Right atrium auricular region (tissue), 2 donors: ENCODE results near the gene OS9. TPM values are rescaled to one million over a fixed set of nuclear protein-coding genes. Genes with fewer than 3 reads are reported as not detected.

ENCODE experiments used
- DNase-seq: peaks from one replicate; pipeline ENCODE4 v3.0.0-alpha.2; 2019; ENCODE audit warnings: low spot score
- H3K27ac ChIP-seq, 2 donors: fragments of 200-600 bp; sonication (generic); 1 replicate in 1 of 2; 2 replicates in 1 of 2; pipeline ENCODE4 v1.5.1; 2016 to 2019
- H3K27me3 ChIP-seq, 2 donors: fragments of 200-600 bp; sonication (generic); one replicate each; pipeline versions ENCODE4 v1.5.1 to v1.6.0; 2017 to 2019
- H3K36me3 ChIP-seq: fragments of 200-600 bp; sonication (generic); one replicate; pipeline ENCODE4 v1.5.1; 2016
- H3K4me1 ChIP-seq, 2 donors: fragments of 200-600 bp; sonication (generic); one replicate each; pipeline versions ENCODE4 v1.5.1 to v1.6.0; 2017 to 2019
- H3K4me3 ChIP-seq, 2 donors: fragments of 200-600 bp; sonication (generic); 1 replicate in 1 of 2; 2 replicates in 1 of 2; pipeline ENCODE4 v1.5.1; 2017 to 2019; ENCODE audit warnings: mild to moderate bottlenecking in 1 of 2, moderate library complexity in 1 of 2
- H3K9me3 ChIP-seq, 2 donors: fragments of 200-600 bp; sonication (generic); one replicate each; pipeline ENCODE4 v1.5.1; 2019
- CTCF ChIP-seq, 2 donors: fragments of 200-600 bp; sonication (generic); IDR thresholded peaks; one replicate each; pipeline ENCODE4 v1.5.1; 2019; ENCODE audit warnings: antibody characterized with exemption in 2 of 2
- total RNA-seq, 2 donors: library from RNA; depleted of rRNA; stranded (reverse); fragments of >200 nt; gene quantifications; one replicate each; pipeline ENCODE4 v1.1.0, GENCODE V29; 2016

Gene OS9
- total RNA-seq, 2 donors from 2014 or later = 161 to 173 TPM

GRCh38 chr12:57732270-57732669, 38.3 kb downstream of the OS9 start:
- Histone ChIP-seq H3K36me3 (no peaks in the 10 kb centered on the region), H3K27ac (no peak overlapping the region), H3K9me3 (no peaks in the 10 kb centered on the region), H3K4me3 (no peak overlapping the region), H3K27me3 (peaks cover 8 to 11% of the 10 kb centered on the region in 2 donors), H3K4me1 (peaks cover 0 to 30% of the 10 kb centered on the region in 2 donors)
- no peak for TF ChIP-seq CTCF (IDR thresholded peaks at IDR 0.05)
- DNase-seq = no peak

GRCh38 chr12:57732726-57733593, 39.0 kb downstream of the OS9 start:
- no peaks in the 10 kb centered on the region for H3K9me3 ChIP-seq
- TF ChIP-seq CTCF (IDR thresholded peaks at IDR 0.05) = no peak
- H3K4me3 ChIP-seq = no peak overlapping the region
- peaks cover 8 to 18% of the 10 kb centered on the region in 2 donors for H3K27me3 ChIP-seq
- peaks cover 0 to 30% of the 10 kb centered on the region in 2 donors for H3K4me1 ChIP-seq
- DNase-seq = no peak
- H3K36me3 ChIP-seq = no peaks in the 10 kb centered on the region
- H3K27ac ChIP-seq = no peak overlapping the region

- no peaks in the 10 kb centered on the region for H3K9me3 ChIP-seq
- peaks cover 0 to 39% of the 10 kb centered on the region in 2 donors for H3K4me1 ChIP-seq
- no peak for DNase-seq
- peaks cover 15 to 27% of the 10 kb centered on the region in 2 donors for H3K27me3 ChIP-seq
- H3K27ac ChIP-seq = no peak overlapping the region
- no peaks in the 10 kb centered on the region for H3K36me3 ChIP-seq
- no peak for TF ChIP-seq CTCF (IDR thresholded peaks at IDR 0.05)
- H3K4me3 ChIP-seq = no peak overlapping the region
Observed at GRCh38 chr12:57733928-57734327, 40.0 kb downstream of the OS9 start.

DNA sequence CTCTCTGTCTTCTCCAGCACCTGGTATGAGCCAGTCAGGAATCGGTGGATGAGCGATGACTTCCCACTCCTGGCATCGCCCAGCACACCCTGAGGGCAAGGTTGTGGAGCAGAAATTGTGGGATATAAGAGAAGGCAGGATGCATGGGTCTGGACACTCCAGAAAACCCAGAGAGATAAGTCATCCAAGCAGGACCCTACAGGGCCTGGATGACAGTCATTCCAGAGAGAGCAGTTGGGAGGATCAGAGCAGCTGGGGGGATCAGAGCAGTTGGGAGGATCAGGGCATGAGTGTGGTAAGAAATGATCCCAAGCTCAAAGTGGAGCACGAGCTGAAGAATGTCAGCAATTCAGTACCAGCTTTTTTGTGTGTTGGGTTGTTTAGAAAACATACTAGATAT, 40.7 kb downstream of the OS9 start:
- Histone ChIP-seq H3K9me3 (no peaks in the 10 kb centered on the region), H3K27me3 (peaks cover 16 to 29% of the 10 kb centered on the region in 2 donors), H3K4me1 (peaks cover 0 to 41% of the 10 kb centered on the region in 2 donors), H3K36me3 (no peaks in the 10 kb centered on the region), H3K4me3 (no peak overlapping the region), H3K27ac (no peak overlapping the region)
- no peak for DNase-seq
- no peak for TF ChIP-seq CTCF (IDR thresholded peaks at IDR 0.05)

GRCh38 chr12:57735198-57735855, 41.4 kb downstream of the OS9 start:
- Histone ChIP-seq H3K27ac (no peak overlapping the region), H3K4me3 (no peak overlapping the region), H3K36me3 (no peaks in the 10 kb centered on the region), H3K27me3 (peaks cover 16 to 29% of the 10 kb centered on the region in 2 donors), H3K9me3 (no peaks in the 10 kb centered on the region), H3K4me1 (peaks cover 0 to 41% of the 10 kb centered on the region in 2 donors)
- no peak for DNase-seq
- no peak for TF ChIP-seq CTCF (IDR thresholded peaks at IDR 0.05)
